Right lobe of liver (tissue), 6 donors: Measurements from ENCODE around the gene LSMEM2. TPM values are rescaled to one million over a fixed set of nuclear protein-coding genes. Genes with fewer than 3 reads are reported as not detected.

ENCODE experiments used
- ATAC-seq, 4 donors: fragments of 200-7000 bp; cut with Tn5 transposase; one replicate each; pipeline ENCODE4 v1.9.1; 2020; ENCODE audit warnings: mild to moderate bottlenecking in 4 of 4, moderate library complexity in 4 of 4
- DNase-seq, 3 donors: peaks; one replicate each; pipeline ENCODE4 v3.0.0-alpha.2; 2020
- H3K27ac ChIP-seq, 3 donors: fragments of 200-600 bp; one replicate each; pipeline ENCODE4 v1.8.0; 2022
- H3K27me3 ChIP-seq, 2 donors: fragments of 200-600 bp; one replicate each; pipeline ENCODE4 v1.8.0; 2022
- H3K36me3 ChIP-seq, 4 donors: fragments of 200-600 bp; sonication (generic) in 1 of 4; one replicate each; pipeline versions ENCODE4 v1.5.1 to v1.8.0; 2017 to 2022; ENCODE audit warnings: control low read depth in 1 of 4
- H3K4me1 ChIP-seq, 4 donors: fragments of 200-600 bp; sonication (generic) in 1 of 4; one replicate each; pipeline versions ENCODE4 v1.5.1 to v1.8.0; 2017 to 2022; ENCODE audit warnings: control low read depth in 1 of 4
- H3K4me3 ChIP-seq, 3 donors: fragments of 200-600 bp; one replicate each; pipeline ENCODE4 v1.8.0; 2022
- H3K9me3 ChIP-seq, 4 donors: fragments of 200-600 bp; sonication (generic) in 1 of 4; one replicate each; pipeline versions ENCODE4 v1.5.1 to v1.8.0; 2017 to 2022; ENCODE audit warnings: control low read depth in 1 of 4
- CTCF ChIP-seq, 4 donors: fragments of 200-600 bp in 3 of 4; fragments of 450-650 bp in 1 of 4; IDR thresholded peaks; one replicate each; pipeline versions ENCODE4 v1.5.1 to v1.8.0; 2016 to 2022; ENCODE audit warnings: antibody characterized with exemption in 4 of 4, mild to moderate bottlenecking in 2 of 4
- POLR2A ChIP-seq: fragments of 450-650 bp; IDR thresholded peaks from one replicate; pipeline ENCODE4 v1.6.1; 2017; ENCODE audit warnings: antibody characterized with exemption, mild to moderate bottlenecking
- WGBS: methylation state at CpG from one replicate; pipeline ENCODE4 v1.1.6; 2018; ENCODE audit warnings: low coverage, low lambda C conversion rate; ENCODE audit not compliant: insufficient coverage; ENCODE audit errors: missing lambda C conversion rate; 5-methylcytosine and 5-hydroxymethylcytosine counted together
- intact Hi-C, 2 donors: fragments of 100-400 bp; cut with DNase I; formaldehyde crosslinking; loops; one replicate each; pipeline versions ENCODE4 v1.11.2 to v1.14.1; 2022
- total RNA-seq, 6 experiments: library from RNA; depleted of rRNA in 2 of 6; stranded (reverse); fragments of >200 nt in 2 of 6; fragmentation: NEBNext Ultra II Directional in 3 of 6; extraction: Animal tissue kit (Norgen Biotek cat#: 25700) in 3 of 6; gene quantifications; one replicate each; pipeline versions ENCODE4 v1.1.0 to v1.2.4, GENCODE V29; 2016 to 2023
- donor health status: DM: no; HTN: yes; CAD: no.
- donor health status: DM: no; HTN: no; CAD: no.
- donor health status: DM: no; HTN: no; CAD: no.
- donor health status: DM: no; HTN: yes; CAD: no.
- donor health status: DM: no; HTN: yes; CAD: no.

The LSMEM2 gene
- total RNA-seq, 6 experiments from 2014 or later, result not detected

GRCh38 chr3:50239649-50240048 is 39.2 kb upstream of the LSMEM2 start:
- Histone ChIP-seq H3K4me1 (peaks cover 0 to 71% (median 28%) of the 10 kb centered on the region in 4 donors), H3K27me3 (no peaks in the 10 kb centered on the region), H3K9me3 (no peaks in the 10 kb centered on the region), H3K4me3 (no peak overlapping the region), H3K27ac (peak overlapping the region; percentile 8 to 87 (median 67)), H3K36me3 (peaks cover 0 to 9% (median 0%) of the 10 kb centered on the region in 4 donors)
- ATAC-seq (no peak), DNase-seq (no peak)
- TF ChIP-seq CTCF (IDR thresholded peaks at IDR 0.05) (no peak), POLR2A (no peak)
- intact Hi-C loops, result no loop called here
- 72% methylated on average over 3 of the region's 4 CpGs for WGBS

GRCh38 chr3:50241163-50241562 is 37.7 kb upstream of the LSMEM2 start:
- no peak for DNase-seq
- H3K4me3 ChIP-seq, result no peak overlapping the region

GRCh38 chr3:50241713-50242380 is 37.0 kb upstream of the LSMEM2 start:
- Histone ChIP-seq H3K36me3 (peaks cover 0 to 9% (median 0%) of the 10 kb centered on the region in 4 donors), H3K27me3 (no peaks in the 10 kb centered on the region), H3K9me3 (no peaks in the 10 kb centered on the region), H3K27ac (peak overlapping the region; percentile 40 to 93 (median 76)), H3K4me3 (no peak overlapping the region), H3K4me1 (peaks cover 0 to 88% (median 29%) of the 10 kb centered on the region in 4 donors)
- 30% methylated on average over 2 of the region's 7 CpGs for WGBS
- DNase-seq (no peak), ATAC-seq (no peak)
- no peak for TF ChIP-seq CTCF (IDR thresholded peaks at IDR 0.05)
- TF ChIP-seq POLR2A, result no peak
- intact Hi-C loops, result no loop called here

More at GRCh38 chr3:50241163-50241562, 37.7 kb upstream of the LSMEM2 start:
- Histone ChIP-seq H3K27ac (peak overlapping the region; percentile 40 to 93 (median 67)), H3K36me3 (peaks cover 0 to 9% (median 0%) of the 10 kb centered on the region in 4 donors), H3K4me1 (peaks cover 0 to 82% (median 29%) of the 10 kb centered on the region in 4 donors), H3K27me3 (no peaks in the 10 kb centered on the region), H3K9me3 (no peaks in the 10 kb centered on the region)
- 60% methylated on average over 1 of the region's 4 CpGs for WGBS
- intact Hi-C loops, result no loop called here
- no peak for TF ChIP-seq POLR2A
- no peak for ATAC-seq

GRCh38 chr3:50242381-50242770 is 36.5 kb upstream of the LSMEM2 start:
- H3K9me3 ChIP-seq, result no peaks in the 10 kb centered on the region
- peaks cover 0 to 89% (median 29%) of the 10 kb centered on the region in 4 donors for H3K4me1 ChIP-seq
- ATAC-seq (no peak), DNase-seq (no peak)
- intact Hi-C loops, result no loop called here
- 50% methylated on average over 1 of the region's 3 CpGs for WGBS
- H3K27ac ChIP-seq, result peak overlapping the region; percentile 40 to 93 (median 76)
- peaks cover 0 to 9% (median 0%) of the 10 kb centered on the region in 4 donors for H3K36me3 ChIP-seq
- TF ChIP-seq POLR2A, result no peak
- TF ChIP-seq CTCF (IDR thresholded peaks at IDR 0.05), result no peak
- H3K4me3 ChIP-seq, result no peak overlapping the region
- H3K27me3 ChIP-seq, result no peaks in the 10 kb centered on the region

- WGBS, result 32% methylated on average over 6 of the region's 14 CpGs
- Histone ChIP-seq H3K27ac (peak overlapping the region; percentile 76 to 93 (median 78)), H3K27me3 (no peaks in the 10 kb centered on the region), H3K9me3 (no peaks in the 10 kb centered on the region), H3K4me1 (peaks cover 0 to 87% (median 27%) of the 10 kb centered on the region in 4 donors), H3K36me3 (peaks cover 0 to 9% (median 0%) of the 10 kb centered on the region in 4 donors), H3K4me3 (no peak overlapping the region)
- no peak for TF ChIP-seq POLR2A
- TF ChIP-seq CTCF (IDR thresholded peaks at IDR 0.05), result no peak
- ATAC-seq (peak; percentile 4 to 42 (median 36)), DNase-seq (peak; percentile 71 to 82 (median 77))
- intact Hi-C loops, result no loop called here
Measured at GRCh38 chr3:50242851-50243542, 35.9 kb upstream of the LSMEM2 start.
